AG09309 (cell line): ENCODE results near the gene VWA3A.

Experiments used
- DNase-seq: peaks from one replicate; pipeline ENCODE4 v3.0.0-alpha.2; 2010; ENCODE audit warnings: low read depth
- H3K4me3 ChIP-seq: 2 replicates; pipeline ENCODE4 v1.5.1; 2011; ENCODE audit warnings: mild to moderate bottlenecking, low read depth, low read length, moderate library complexity; ENCODE audit not compliant: control insufficient read depth
- TF ChIP-seq, protein P1 (sequence below): IDR thresholded peaks from 2 replicates; pipeline ENCODE4 v1.5.1; 2011; ENCODE audit warnings: mild to moderate bottlenecking, low read depth, low read length, inconsistent platforms; ENCODE audit not compliant: insufficient read depth, control insufficient read depth; ENCODE audit errors: missing control alignments

VWA3A gene

GRCh38 chr16:22139008-22139407 is 46.7 kb downstream of the VWA3A start:
- TF ChIP-seq, protein P1, sequence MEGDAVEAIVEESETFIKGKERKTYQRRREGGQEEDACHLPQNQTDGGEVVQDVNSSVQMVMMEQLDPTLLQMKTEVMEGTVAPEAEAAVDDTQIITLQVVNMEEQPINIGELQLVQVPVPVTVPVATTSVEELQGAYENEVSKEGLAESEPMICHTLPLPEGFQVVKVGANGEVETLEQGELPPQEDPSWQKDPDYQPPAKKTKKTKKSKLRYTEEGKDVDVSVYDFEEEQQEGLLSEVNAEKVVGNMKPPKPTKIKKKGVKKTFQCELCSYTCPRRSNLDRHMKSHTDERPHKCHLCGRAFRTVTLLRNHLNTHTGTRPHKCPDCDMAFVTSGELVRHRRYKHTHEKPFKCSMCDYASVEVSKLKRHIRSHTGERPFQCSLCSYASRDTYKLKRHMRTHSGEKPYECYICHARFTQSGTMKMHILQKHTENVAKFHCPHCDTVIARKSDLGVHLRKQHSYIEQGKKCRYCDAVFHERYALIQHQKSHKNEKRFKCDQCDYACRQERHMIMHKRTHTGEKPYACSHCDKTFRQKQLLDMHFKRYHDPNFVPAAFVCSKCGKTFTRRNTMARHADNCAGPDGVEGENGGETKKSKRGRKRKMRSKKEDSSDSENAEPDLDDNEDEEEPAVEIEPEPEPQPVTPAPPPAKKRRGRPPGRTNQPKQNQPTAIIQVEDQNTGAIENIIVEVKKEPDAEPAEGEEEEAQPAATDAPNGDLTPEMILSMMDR = no peak
- H3K4me3 ChIP-seq = no peak overlapping the region
- no peak for DNase-seq

DNA sequence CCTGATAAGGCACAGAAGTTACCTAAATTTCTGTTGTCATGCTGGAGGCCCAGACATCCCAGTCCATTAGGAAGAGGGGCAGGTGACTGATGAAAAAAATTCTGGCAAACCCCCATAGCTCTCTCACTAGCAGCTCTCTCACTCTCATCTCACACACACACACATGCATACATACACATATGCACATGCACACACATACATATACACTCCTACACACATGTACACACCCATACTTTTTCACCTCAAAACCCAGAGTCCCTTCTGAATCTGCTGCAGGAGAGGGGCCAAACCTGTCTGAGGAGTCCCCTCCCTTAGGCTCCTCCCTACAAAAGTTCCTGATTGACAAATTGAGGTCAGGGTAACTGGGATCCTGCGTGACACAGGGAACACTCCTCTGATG is 47.4 kb downstream of the VWA3A start:
- DNase-seq = no peak
- TF ChIP-seq, protein P1 = no peak
- H3K4me3 ChIP-seq = no peak overlapping the region

GRCh38 chr16:22141767-22142166 is 49.4 kb downstream of the VWA3A start:
- no peak overlapping the region for H3K4me3 ChIP-seq
- DNase-seq = no peak
- TF ChIP-seq, protein P1 = peak; percentile 47

GRCh38 chr16:22144520-22144919 is 52.2 kb downstream of the VWA3A start:
- DNase-seq = no peak
- TF ChIP-seq, protein P1 = no peak
- no peak overlapping the region for H3K4me3 ChIP-seq

DNA sequence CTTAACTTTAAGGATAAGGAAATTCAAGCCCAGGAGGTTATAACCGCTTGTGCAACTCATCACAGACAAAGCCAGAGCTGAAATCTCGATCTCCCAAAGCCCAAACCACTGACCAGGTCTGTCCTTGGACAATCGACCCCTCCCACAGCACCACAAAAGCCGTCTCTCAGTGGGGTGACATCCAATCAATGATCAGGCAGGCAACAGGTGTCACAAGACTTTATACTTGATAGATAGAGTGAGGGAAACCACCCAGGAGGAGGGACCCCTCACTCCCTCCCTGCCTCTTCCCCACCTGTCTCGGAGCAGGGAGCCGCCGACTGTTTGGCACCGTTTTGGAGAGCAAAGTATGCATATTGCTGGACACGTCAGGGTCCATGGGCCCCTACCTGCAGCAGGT is 55.5 kb downstream of the VWA3A start:
- DNase-seq = no peak
- H3K4me3 ChIP-seq = no peak overlapping the region
- TF ChIP-seq, protein P1 = no peak

GRCh38 chr16:22151246-22151998 is 59.1 kb downstream of the VWA3A start:
- DNase-seq = no peak
- no peak overlapping the region for H3K4me3 ChIP-seq
- TF ChIP-seq, protein P1 = no peak
